MCF 10A (cell line): ENCODE results near the gene TDRD7. TPM values are rescaled to one million over a fixed set of nuclear protein-coding genes. Genes with fewer than 3 reads are reported as not detected.

Experiments used
- BruUV-seq: library from RNA; stranded (reverse); fragments of 400-500 nt; replicated peaks from 2 replicates; lab custom pipeline; 2021; lab: Mats Ljungman, UMichigan
- CTCF ChIA-PET: fragments of 300-600 bp; sonication (Branson Sonifier 250); formaldehyde crosslinking; extraction: SDS; loops from one replicate; lab custom pipeline; 2021; ENCODE audit warnings: antibody characterized with exemption, inconsistent platforms; lab: Yijun Ruan, JAX
- POLR2A ChIA-PET: fragments of 300-600, 350-650 bp; sonication (Branson Sonifier 250); formaldehyde crosslinking; extraction: SDS; loops from one replicate; lab custom pipeline; 2020; ENCODE audit warnings: antibody characterized with exemption, inconsistent platforms; lab: Yijun Ruan, JAX
- DNase-seq: peaks from one replicate; pipeline ENCODE4 v3.0.0-alpha.2; 2018; ENCODE audit not compliant: unreplicated experiment
- H3K27ac Mint-ChIP-seq: one replicate; pipeline ENCODE4 v1.8.0; 2022; ENCODE audit warnings: mild to moderate bottlenecking, low read depth, mixed read lengths; ENCODE audit not compliant: unreplicated experiment
- H3K27me3 Mint-ChIP-seq: one replicate; pipeline ENCODE4 v1.8.0; 2022; ENCODE audit warnings: mixed read lengths; ENCODE audit not compliant: insufficient read depth, unreplicated experiment
- H3K36me3 Mint-ChIP-seq: one replicate; pipeline ENCODE4 v1.8.0; 2022; ENCODE audit warnings: mild to moderate bottlenecking, moderate library complexity, mixed read lengths; ENCODE audit not compliant: insufficient read depth, unreplicated experiment
- H3K4me1 Mint-ChIP-seq: one replicate; pipeline ENCODE4 v1.8.0; 2022; ENCODE audit warnings: mixed read lengths; ENCODE audit not compliant: insufficient read depth, unreplicated experiment
- H3K4me3 Mint-ChIP-seq: one replicate; pipeline ENCODE4 v1.8.0; 2022; ENCODE audit warnings: mild to moderate bottlenecking, moderate library complexity, mixed read lengths; ENCODE audit not compliant: unreplicated experiment
- H3K9me3 Mint-ChIP-seq: one replicate; pipeline ENCODE4 v1.8.0; 2022; ENCODE audit warnings: mixed read lengths; ENCODE audit not compliant: unreplicated experiment
- intact Hi-C: fragments of 100-400 bp; cut with micrococcal nuclease; formaldehyde crosslinking; loops from 2 replicates; pipeline ENCODE4 v1.14.1; 2022
- total RNA-seq: library from RNA; stranded (reverse); gene quantifications from 2 replicates; pipeline ENCODE4 v1.2.3, GENCODE V29; 2022
- TF ChIP-seq, protein P1 (sequence below): fragments of 200-600 bp; IDR thresholded peaks from one replicate; pipeline ENCODE4 v1.8.0; 2022; ENCODE audit warnings: antibody characterized with exemption, mild to moderate bottlenecking; ENCODE audit not compliant: unreplicated experiment

The TDRD7 gene
- total RNA-seq, 1 experiment from 2014 or later, result 7.1 TPM

GRCh38 chr9:97462914-97463313 lies 51.0 kb downstream of the TDRD7 start:
- no peak overlapping the region for H3K27ac Mint-ChIP-seq
- intact Hi-C loops, result no loop called here
- no TSS peak for BruUV-seq
- no peaks in the 10 kb centered on the region for H3K9me3 Mint-ChIP-seq
- H3K36me3 Mint-ChIP-seq, result no peaks in the 10 kb centered on the region
- H3K4me1 Mint-ChIP-seq, result no peaks in the 10 kb centered on the region
- H3K27me3 Mint-ChIP-seq, result no peaks in the 10 kb centered on the region
- DNase-seq, result no peak
- no peak overlapping the region for H3K4me3 Mint-ChIP-seq
- CTCF ChIA-PET, result interaction anchor here (0.6 to 3.7 kb wide), 5 partner anchors 10 to 598 kb away, joined by 3 to 25 read pairs (median 8); no protein-coding TSS in a partner anchor
- POLR2A ChIA-PET, result interaction anchor here (0.6 to 1.3 kb wide), 4 partner anchors 14 to 604 kb away, joined by 3 read pairs; no protein-coding TSS in a partner anchor
- TF ChIP-seq, protein P1, sequence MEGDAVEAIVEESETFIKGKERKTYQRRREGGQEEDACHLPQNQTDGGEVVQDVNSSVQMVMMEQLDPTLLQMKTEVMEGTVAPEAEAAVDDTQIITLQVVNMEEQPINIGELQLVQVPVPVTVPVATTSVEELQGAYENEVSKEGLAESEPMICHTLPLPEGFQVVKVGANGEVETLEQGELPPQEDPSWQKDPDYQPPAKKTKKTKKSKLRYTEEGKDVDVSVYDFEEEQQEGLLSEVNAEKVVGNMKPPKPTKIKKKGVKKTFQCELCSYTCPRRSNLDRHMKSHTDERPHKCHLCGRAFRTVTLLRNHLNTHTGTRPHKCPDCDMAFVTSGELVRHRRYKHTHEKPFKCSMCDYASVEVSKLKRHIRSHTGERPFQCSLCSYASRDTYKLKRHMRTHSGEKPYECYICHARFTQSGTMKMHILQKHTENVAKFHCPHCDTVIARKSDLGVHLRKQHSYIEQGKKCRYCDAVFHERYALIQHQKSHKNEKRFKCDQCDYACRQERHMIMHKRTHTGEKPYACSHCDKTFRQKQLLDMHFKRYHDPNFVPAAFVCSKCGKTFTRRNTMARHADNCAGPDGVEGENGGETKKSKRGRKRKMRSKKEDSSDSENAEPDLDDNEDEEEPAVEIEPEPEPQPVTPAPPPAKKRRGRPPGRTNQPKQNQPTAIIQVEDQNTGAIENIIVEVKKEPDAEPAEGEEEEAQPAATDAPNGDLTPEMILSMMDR, result no peak

- H3K36me3 Mint-ChIP-seq, result peaks cover 10% of the 10 kb centered on the region
- TF ChIP-seq, protein P1, result peak; percentile 74
- BruUV-seq, result no TSS peak
- no peak overlapping the region for H3K4me3 Mint-ChIP-seq
- no peaks in the 10 kb centered on the region for H3K4me1 Mint-ChIP-seq
- no peak overlapping the region for H3K27ac Mint-ChIP-seq
- ChIA-PET POLR2A (interaction anchor here (0.8 to 6.1 kb wide), 5 partner anchors 10 to 164 kb away, joined by 3 to 34 read pairs (median 6); partner anchors contain the start of genes NCBP1 and TSTD2), CTCF (interaction anchor here (0.6 to 9.8 kb wide), 64 partner anchors 8 to 1993 kb away, joined by 3 to 369 read pairs (median 5); partner anchors contain the start of genes NCBP1, TDRD7, TMOD1 and TSTD2)
- intact Hi-C loops, result loop anchor here (1.0 to 2.0 kb wide), 2 partner anchors 129 to 146 kb away; no protein-coding TSS in a partner anchor
- peak; percentile 70 for DNase-seq
- no peaks in the 10 kb centered on the region for H3K9me3 Mint-ChIP-seq
- no peaks in the 10 kb centered on the region for H3K27me3 Mint-ChIP-seq
Measured at GRCh38 chr9:97468658-97469448, 57.0 kb downstream of the TDRD7 start.

GRCh38 chr9:97470076-97470475 lies 58.2 kb downstream of the TDRD7 start:
- ChIA-PET CTCF (interaction anchor here (0.6 to 9.8 kb wide), 31 partner anchors 9 to 716 kb away, joined by 3 to 369 read pairs (median 10); partner anchors contain the start of genes NCBP1, TMOD1 and TSTD2), POLR2A (interaction anchor here (0.5 to 6.1 kb wide), 10 partner anchors 27 to 923 kb away, joined by 3 to 34 read pairs (median 4); partner anchors contain the start of genes NCBP1 and TSTD2)
- H3K27ac Mint-ChIP-seq, result no peak overlapping the region
- DNase-seq, result peak; percentile 15
- no peaks in the 10 kb centered on the region for H3K9me3 Mint-ChIP-seq
- H3K27me3 Mint-ChIP-seq, result no peaks in the 10 kb centered on the region
- no peak overlapping the region for H3K4me3 Mint-ChIP-seq
- no TSS peak for BruUV-seq
- H3K4me1 Mint-ChIP-seq, result no peaks in the 10 kb centered on the region
- peaks cover 17% of the 10 kb centered on the region for H3K36me3 Mint-ChIP-seq
- TF ChIP-seq, protein P1, result no peak
- intact Hi-C loops, result no loop called here

- TF ChIP-seq, protein P1, result no peak
- Mint-ChIP-seq H3K4me1 (no peaks in the 10 kb centered on the region), H3K27ac (no peak overlapping the region), H3K9me3 (no peaks in the 10 kb centered on the region), H3K4me3 (no peak overlapping the region), H3K36me3 (peaks cover 17% of the 10 kb centered on the region), H3K27me3 (no peaks in the 10 kb centered on the region)
- POLR2A ChIA-PET, result interaction anchor here (0.8 to 1.3 kb wide), 2 partner anchors 11 to 139 kb away, joined by 3 read pairs; no protein-coding TSS in a partner anchor
- intact Hi-C loops, result no loop called here
- no TSS peak for BruUV-seq
- CTCF ChIA-PET, result interaction anchor here (1.0 to 9.8 kb wide), 7 partner anchors 11 to 139 kb away, joined by 3 to 369 read pairs (median 7); no protein-coding TSS in a partner anchor
- DNase-seq, result no peak
Measured at GRCh38 chr9:97473717-97474116, 61.8 kb downstream of the TDRD7 start.
